ENCODE measurements around the gene GABRR2.

GRCh38 chr6:89272596-89272995, 42.5 kb downstream of the GABRR2 start:
- TF ChIP-seq CTCF (IDR thresholded peaks at IDR 0.05; ENCODE audit: insufficient read depth, low read depth, low read length) (no peak), EZH2 (IDR thresholded peaks at IDR 0.05; ENCODE audit: insufficient read depth, low read length) (no peak)
